GM21447 (cell line): ENCODE data around the gene ANK3.

Experiments
- ATAC-seq: cut with Tn5 transposase; IDR thresholded peaks from one replicate; pipeline ENCODE4 v1.9.1; 2021; ENCODE audit not compliant: unreplicated experiment

ANK3 gene

DNA sequence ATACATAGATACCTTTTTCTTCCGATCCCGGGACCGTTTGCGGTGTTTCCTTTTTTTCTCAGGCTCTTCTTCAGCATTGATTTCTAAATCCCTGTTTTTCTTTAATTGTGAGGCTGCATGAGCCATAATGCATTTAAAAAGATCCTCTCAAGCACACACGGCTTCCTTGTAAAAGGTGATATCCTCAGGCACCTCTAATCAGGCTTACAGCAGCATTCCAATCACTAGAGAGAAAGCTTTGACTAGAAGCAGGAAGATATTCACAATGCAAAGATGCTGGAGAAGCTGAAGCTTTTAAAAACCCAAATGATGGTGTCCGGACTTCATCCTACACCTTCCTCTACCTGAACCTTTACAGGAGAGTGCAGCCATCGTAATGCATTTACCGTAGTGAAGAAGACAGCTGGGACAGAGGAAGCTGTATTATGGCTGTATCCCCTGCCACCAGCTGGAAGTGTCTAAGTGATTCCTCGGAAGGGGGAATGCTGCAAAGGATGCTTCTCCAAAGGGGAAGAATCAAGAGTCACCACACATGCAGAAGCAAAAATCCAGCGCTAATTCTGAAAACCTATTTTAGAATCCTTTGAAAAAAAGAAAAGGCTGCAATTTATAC is at the start of gene ANK3:
TSS of gene ANK3 (minus strand) at position 463 of the 613 bp plus-strand sequence. CDS start at position 126, 337 bp downstream.
- no peak for ATAC-seq

GRCh38 chr10:60434418-60435046 is 44.9 kb upstream of the ANK3 start:
- no peak for ATAC-seq

GRCh38 chr10:60433684-60434083 is 44.0 kb upstream of the ANK3 start:
- no peak for ATAC-seq

GRCh38 chr10:60430836-60431597 is 41.3 kb upstream of the ANK3 start:
- ATAC-seq = no peak

DNA sequence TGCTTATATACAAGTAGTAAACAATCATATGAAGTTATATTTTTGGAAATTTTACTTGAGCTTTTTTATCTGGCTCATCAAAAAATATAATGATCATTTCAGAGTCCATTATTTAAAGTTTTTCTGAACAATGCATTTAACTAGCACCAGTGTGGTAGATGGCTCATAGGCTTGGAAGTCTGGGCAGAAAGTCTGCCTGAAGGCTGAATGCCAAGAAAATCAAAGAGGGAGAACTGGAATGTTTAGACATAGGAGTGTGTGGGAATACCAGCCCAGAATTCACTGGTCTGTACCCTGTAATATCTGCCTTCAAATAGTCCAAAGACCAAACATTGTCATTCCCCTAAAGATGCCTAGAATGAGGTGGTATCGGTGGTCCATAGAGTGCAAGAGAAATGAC is 40.3 kb upstream of the ANK3 start:
- ATAC-seq = no peak

GRCh38 chr10:60429084-60429849 is 39.6 kb upstream of the ANK3 start:
- ATAC-seq = no peak

DNA sequence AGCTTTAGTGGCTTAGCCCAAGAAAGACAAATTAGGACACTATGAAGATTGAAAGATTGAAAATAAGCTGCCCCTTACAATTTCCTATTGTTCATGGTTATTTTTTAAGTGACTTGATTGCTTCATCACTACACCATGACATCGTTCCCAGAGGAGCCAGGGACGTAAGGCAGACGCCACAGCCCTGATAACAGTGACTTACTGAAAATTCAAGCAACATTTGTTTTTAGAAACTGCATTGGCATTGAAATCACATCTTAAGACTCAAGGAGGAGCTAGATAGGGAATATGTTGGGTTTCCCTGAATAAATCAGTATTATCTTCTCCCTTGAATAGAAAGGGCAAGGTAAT is 38.7 kb upstream of the ANK3 start:
- no peak for ATAC-seq

GRCh38 chr10:60427709-60428386 is 38.2 kb upstream of the ANK3 start:
- no peak for ATAC-seq

GRCh38 chr10:60427148-60427547 is 37.5 kb upstream of the ANK3 start:
- no peak for ATAC-seq

- no peak for ATAC-seq
These were observed 36.8 kb upstream of the ANK3 start for GRCh38 chr10:60426425-60426824.

DNA sequence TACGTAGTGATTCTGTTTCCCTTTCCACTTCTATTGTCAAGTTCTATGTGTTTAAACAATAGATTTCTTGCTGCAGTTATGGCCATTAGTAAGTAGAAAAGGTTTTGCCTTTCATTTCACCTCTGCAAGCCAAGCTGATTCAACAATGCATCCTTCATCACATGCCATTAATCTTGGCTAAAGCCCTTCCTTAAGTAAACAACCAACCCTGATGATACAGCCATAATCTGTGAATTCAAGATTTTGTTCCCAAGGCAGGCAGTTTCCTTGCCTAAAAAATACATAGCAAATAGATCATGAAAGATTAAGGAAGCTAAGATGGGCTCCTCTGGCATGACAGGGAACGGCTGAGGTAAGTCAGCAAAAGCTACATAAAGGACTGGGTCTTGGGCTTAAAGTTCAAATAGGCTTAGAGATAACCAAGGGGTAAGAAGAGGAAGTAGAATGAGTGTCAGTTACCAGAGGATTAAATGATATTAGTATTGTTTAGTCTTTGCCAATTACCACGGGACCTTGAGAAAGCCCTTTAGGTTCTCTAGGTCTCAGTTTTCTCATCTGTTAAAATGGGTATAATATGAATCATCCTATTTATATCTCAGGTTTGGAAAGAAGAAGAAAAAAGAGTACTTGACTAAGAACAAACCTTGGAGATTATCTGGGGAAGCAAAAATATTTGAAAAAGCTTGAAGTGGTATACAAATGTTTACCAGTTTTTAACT is 35.9 kb upstream of the ANK3 start:
- ATAC-seq = no peak

DNA sequence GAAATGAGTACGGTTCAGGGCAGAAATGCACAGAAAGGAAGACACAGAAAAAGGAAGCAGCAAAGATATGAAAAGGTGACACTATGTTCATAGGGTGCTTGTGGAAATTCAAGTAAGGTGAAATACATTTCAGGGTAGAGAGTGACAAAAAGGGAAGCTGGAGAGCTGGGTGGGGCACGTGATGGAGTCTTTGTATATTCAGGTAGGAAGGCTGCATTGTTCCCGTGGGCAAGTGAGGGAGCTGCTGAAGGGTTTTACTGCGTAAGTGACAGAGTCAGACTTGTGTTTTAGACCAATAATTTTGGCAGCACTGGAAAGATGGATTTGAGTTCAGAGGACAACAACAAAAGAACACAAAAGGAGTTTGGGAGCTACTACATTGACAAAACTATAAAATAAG is 35.3 kb upstream of the ANK3 start:
- no peak for ATAC-seq

- no peak for ATAC-seq
These were observed 34.2 kb upstream of the ANK3 start for GRCh38 chr10:60423920-60424319.

- ATAC-seq = no peak
These were observed 33.1 kb upstream of the ANK3 start for GRCh38 chr10:60422809-60423208.

DNA sequence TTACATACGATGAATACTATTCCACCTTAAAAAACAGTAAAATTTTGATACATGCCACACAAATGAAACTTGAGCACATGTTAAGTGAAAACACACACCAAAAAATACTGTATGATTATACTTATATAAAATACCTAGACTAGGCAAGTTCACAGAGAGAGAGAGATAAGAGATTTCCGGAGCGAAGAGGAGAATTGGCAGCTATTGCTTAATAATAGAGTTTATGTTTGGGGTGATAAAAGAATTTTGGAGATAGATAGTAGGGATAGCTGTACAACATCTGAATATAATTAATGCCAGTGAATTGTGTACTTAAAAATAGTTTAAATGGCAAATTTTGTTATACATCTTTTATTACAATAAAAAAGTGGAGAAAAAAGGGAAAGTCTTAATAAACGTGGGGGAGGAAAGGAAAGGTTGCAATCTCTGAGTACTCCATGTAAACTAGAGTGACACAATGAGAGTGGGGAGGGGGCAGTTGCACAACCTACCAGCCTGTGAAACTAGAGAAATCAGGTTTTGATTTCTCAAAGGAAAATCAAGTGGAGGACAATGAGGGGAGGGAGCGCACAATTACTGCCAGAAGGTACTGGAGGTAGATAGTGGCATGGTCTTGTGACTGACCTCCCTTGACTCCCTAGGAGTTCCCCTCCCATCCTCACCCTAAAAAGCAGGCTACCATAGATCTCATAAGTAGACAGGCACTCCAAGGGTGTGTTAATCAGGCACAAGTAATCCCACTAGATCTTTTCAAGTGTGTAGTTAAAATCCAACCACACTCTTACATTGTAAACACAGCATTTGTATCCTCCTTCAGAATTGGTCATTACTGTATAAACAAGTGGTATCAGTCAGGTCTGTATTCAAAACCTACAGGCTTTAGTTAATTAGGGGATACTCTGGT is 31.6 kb upstream of the ANK3 start:
- no peak for ATAC-seq

- ATAC-seq = no peak
These were observed 29.6 kb upstream of the ANK3 start for GRCh38 chr10:60419249-60419648.

GRCh38 chr10:60417901-60418300 is 28.2 kb upstream of the ANK3 start:
- no peak for ATAC-seq

- no peak for ATAC-seq
These were observed 27.3 kb upstream of the ANK3 start for GRCh38 chr10:60417024-60417423.

DNA sequence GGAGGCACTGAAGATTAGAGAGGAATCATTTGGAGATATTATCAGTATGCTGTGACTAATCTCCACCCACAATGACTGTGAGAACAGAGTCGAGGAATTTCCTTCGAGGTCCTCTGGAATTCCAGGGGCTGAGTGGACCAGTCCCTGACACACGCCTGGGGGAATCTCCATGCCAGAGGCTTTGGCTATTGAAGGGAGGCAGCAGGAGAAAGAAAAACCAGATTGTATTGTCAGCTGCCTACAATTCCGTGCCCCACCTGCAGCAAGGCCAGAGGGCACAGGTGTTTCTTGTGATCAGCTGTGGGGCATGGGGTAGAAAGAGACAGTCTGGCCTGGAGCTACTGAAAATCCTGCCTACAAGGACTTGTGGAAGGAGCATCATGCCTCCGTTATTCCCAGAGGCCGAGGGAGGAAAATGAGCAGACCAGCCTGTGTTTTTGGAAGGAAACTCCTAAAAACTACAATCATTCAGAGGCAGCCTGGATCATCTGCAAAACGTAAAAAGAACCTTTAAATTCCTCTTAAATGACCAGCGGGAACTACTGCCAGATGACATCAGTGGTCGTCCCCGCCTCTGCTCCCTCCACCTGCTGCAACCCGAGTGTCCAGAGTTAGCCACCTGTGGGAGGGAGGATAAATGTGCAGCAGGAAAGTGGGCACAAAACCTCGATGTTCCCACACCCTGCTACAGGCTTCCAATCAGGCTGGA is 25.4 kb upstream of the ANK3 start:
- ATAC-seq = no peak
